ENCODE results near the gene METRNL.
A peak's percentile ranks its signal among the peaks of the same experiment; 100 is the strongest.
"Not testable (repeated sequence)": the region's sequence is repeated elsewhere in the genome, so short reads cannot be mapped to it uniquely, and the experiment has no call there.

METRNL gene

GRCh38 chr17:83052241-83052564, 27.2 kb upstream of the METRNL start:
- CTCF ChIA-PET, result no interaction called here
- POLR2A ChIA-PET (ENCODE audit: low non-redundant PET), result no interaction called here
- no peak for DNase-seq (ENCODE audit: low spot score)
- H3K27ac ChIP-seq, result peak overlapping the region; percentile 74
- TF ChIP-seq CTCF (conservative IDR thresholded peaks at IDR 0.05; ENCODE audit: low read depth), result no peak

GRCh38 chr17:83053021-83053681, 26.3 kb upstream of the METRNL start:
- ChIA-PET CTCF (interaction anchor here (0.7 kb wide), 1 partner anchor 44 kb away, joined by 3 read pairs; no protein-coding TSS in a partner anchor), POLR2A (ENCODE audit: low non-redundant PET) (no interaction called here)
- no peak for TF ChIP-seq CTCF (conservative IDR thresholded peaks at IDR 0.05; ENCODE audit: low read depth)
- peak overlapping the region; percentile 54 for H3K27ac ChIP-seq
- no peak for DNase-seq (ENCODE audit: low spot score)

- POLR2A ChIA-PET (ENCODE audit: low non-redundant PET), result no interaction called here
- CTCF ChIA-PET, result interaction anchor here (0.7 kb wide), 2 partner anchors 23 to 44 kb away, joined by 3 read pairs; no protein-coding TSS in a partner anchor
- no peak for TF ChIP-seq CTCF (conservative IDR thresholded peaks at IDR 0.05; ENCODE audit: low read depth)
- DNase-seq (ENCODE audit: low spot score), result no peak
- H3K27ac ChIP-seq, result peak overlapping the region; percentile 14
These were observed 25.5 kb upstream of the METRNL start for GRCh38 chr17:83053739-83054451.

GRCh38 chr17:83054518-83055125, 24.8 kb upstream of the METRNL start:
- no peak for DNase-seq (ENCODE audit: low spot score)
- ChIA-PET CTCF (interaction anchor here (0.7 kb wide), 1 partner anchor 24 kb away, joined by 3 read pairs; no protein-coding TSS in a partner anchor), POLR2A (ENCODE audit: low non-redundant PET) (no interaction called here)
- TF ChIP-seq CTCF (conservative IDR thresholded peaks at IDR 0.05; ENCODE audit: low read depth), result no peak
- H3K27ac ChIP-seq, result peak overlapping the region; percentile 14; the same call in 1 of the 2 replicates

- H3K27ac ChIP-seq; POLR2A ChIA-PET (ENCODE audit: low non-redundant PET); DNase-seq (ENCODE audit: low spot score); CTCF ChIA-PET: not testable (repeated sequence)
These were observed 24.2 kb upstream of the METRNL start for GRCh38 chr17:83055176-83055575.

GRCh38 chr17:83055911-83056582, 23.4 kb upstream of the METRNL start:
- ChIA-PET POLR2A (ENCODE audit: low non-redundant PET) (no interaction called here), CTCF (no interaction called here)
- peak; percentile 44 for DNase-seq (ENCODE audit: low spot score)
- no peak for TF ChIP-seq CTCF (conservative IDR thresholded peaks at IDR 0.05; ENCODE audit: low read depth)
- H3K27ac ChIP-seq, result peak overlapping the region; percentile 16; the same call in 1 of the 2 replicates
